LNCAP (cell line): ENCODE results near the gene CXADR.

Source experiments
- CTCF ChIP-seq: fragments of 450-650 bp; IDR thresholded peaks from 2 replicates; pipeline ENCODE4 v1.5.1; 2017; ENCODE audit warnings: mild to moderate bottlenecking

Gene CXADR

GRCh38 chr21:17513214-17514123 is 626 bp downstream of the CXADR start:
- TF ChIP-seq CTCF: 0 out of 2 replicates have a peak, but pooled peaks have one; percentile 21

GRCh38 chr21:17514124-17514845 is 1.4 kb downstream of the CXADR start:
- TF ChIP-seq CTCF: no peak

GRCh38 chr21:17519208-17519738 is 6.4 kb downstream of the CXADR start:
- no peak for TF ChIP-seq CTCF

DNA sequence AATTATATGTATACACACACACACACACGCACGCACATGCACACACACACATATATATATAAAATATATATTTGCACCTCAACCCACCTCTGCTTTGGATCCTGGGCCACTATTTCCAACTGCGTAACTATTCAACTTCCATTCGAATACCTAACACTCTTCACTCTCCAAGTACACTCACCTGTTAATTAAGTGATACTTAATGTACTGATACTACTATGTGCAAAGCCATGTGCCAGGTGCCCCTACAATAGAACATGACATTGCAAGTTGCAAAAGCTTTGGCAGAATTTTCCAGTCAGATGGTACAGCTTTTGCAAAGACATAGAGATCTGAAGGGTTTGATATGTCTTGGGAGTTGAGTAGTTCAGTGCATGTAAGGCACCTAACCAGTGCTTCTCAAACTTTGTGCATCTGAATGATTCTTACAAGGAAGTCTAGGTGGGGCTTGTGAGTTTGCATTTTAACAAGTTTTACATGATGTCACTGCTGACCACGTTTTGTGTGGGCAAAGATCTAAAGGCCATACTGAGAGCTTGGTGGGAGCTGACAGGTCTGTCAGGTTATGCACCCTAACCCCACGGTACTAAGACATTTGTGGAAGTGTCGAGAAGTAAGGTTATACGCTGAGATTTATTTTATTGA is 7.2 kb downstream of the CXADR start:
- TF ChIP-seq CTCF: no peak

GRCh38 chr21:17523007-17523451 is 10.2 kb downstream of the CXADR start:
- no peak for TF ChIP-seq CTCF

- no peak for TF ChIP-seq CTCF
Observed at GRCh38 chr21:17524635-17525034, 11.8 kb downstream of the CXADR start.

DNA sequence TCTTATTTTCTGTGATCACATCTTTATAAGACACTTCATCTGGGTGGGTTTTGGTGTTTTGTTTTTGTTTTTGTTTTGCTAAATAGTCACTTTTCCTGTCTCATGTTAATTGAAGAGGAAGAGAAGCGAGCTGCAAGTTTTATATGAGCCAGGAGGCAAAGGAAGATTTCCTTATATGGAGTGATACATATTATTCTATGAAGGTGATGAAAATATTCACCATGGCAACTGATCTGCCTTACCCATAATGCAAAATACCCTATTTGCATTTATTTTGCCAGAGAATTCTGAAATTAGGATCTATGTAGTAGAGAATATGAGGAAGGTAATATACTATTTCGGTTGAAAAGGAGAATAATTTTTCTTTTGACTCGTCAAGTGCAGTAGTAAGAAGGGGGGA is 13.9 kb downstream of the CXADR start:
- no peak for TF ChIP-seq CTCF
